Gastroesophageal sphincter (tissue), 3 donors: Measurements from ENCODE around the gene MET.
"Not testable (repeated sequence)": the region's sequence is repeated elsewhere in the genome, so short reads cannot be mapped to it uniquely, and the experiment has no call there.

Experiments
- POLR2A ChIP-seq, 2 donors: fragments of 450-650 bp; IDR thresholded peaks; one replicate each; pipeline ENCODE4 v1.6.1; 2017; ENCODE audit warnings: antibody characterized with exemption in 2 of 2, mild to moderate bottlenecking in 2 of 2, moderate library complexity in 1 of 2
- POLR2AphosphoS5 ChIP-seq: sonication (generic); formaldehyde crosslinking; IDR thresholded peaks from one replicate; pipeline ENCODE4 v1.6.1; 2017; ENCODE audit warnings: antibody characterized with exemption
- TF ChIP-seq, protein P1 (sequence below), 4 experiments: fragments of 200-600 bp in 2 of 4; fragments of 450-650 bp in 2 of 4; sonication (generic) in 1 of 4; IDR thresholded peaks; one replicate each; pipeline ENCODE4 v1.5.1; 2017 to 2019; ENCODE audit warnings: antibody characterized with exemption in 4 of 4, mild to moderate bottlenecking in 2 of 4, moderate library complexity in 2 of 4

DNA sequence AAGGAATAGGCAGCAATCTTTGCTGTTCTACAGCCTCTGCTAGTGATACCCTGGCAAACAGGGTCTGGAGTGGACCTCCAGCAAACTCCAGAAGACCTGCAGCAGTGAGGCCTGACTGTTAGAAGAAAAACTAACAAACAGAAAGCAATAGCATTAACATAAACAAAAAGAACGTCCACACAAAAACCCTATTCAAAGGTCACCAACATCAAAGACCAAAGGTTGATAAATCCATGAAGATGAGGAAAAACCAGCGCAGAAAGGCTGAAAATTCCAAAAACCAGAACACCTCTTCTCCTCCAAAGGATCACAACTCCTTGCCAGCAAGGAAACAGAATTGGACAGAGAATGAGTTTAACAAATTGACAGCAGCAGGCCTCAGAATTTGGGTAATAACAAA, 71.8 kb downstream of the MET start:
- TF ChIP-seq POLR2AphosphoS5; POLR2A (IDR thresholded peaks at IDR 0.05): not testable (repeated sequence)
- TF ChIP-seq, protein P1, sequence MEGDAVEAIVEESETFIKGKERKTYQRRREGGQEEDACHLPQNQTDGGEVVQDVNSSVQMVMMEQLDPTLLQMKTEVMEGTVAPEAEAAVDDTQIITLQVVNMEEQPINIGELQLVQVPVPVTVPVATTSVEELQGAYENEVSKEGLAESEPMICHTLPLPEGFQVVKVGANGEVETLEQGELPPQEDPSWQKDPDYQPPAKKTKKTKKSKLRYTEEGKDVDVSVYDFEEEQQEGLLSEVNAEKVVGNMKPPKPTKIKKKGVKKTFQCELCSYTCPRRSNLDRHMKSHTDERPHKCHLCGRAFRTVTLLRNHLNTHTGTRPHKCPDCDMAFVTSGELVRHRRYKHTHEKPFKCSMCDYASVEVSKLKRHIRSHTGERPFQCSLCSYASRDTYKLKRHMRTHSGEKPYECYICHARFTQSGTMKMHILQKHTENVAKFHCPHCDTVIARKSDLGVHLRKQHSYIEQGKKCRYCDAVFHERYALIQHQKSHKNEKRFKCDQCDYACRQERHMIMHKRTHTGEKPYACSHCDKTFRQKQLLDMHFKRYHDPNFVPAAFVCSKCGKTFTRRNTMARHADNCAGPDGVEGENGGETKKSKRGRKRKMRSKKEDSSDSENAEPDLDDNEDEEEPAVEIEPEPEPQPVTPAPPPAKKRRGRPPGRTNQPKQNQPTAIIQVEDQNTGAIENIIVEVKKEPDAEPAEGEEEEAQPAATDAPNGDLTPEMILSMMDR (IDR thresholded peaks at IDR 0.05), result not testable (repeated sequence)
